IMR-90 (cell line): ENCODE results near the gene MCM3AP. TPM values are rescaled to one million over a fixed set of nuclear protein-coding genes. Genes with fewer than 3 reads are reported as not detected.

Experiments
- ATAC-seq: fragments of 200-7000 bp; cut with Tn5 transposase; 2 replicates; pipeline ENCODE4 v1.9.1; 2020; ENCODE audit warnings: low read depth, mild to moderate bottlenecking, moderate library complexity
- BruUV-seq: library from RNA; stranded (reverse); fragments of 400-500 nt; replicated peaks from 2 replicates; lab custom pipeline; 2021; lab: Mats Ljungman, UMichigan
- CTCF ChIA-PET: fragments of 300-600 bp; formaldehyde crosslinking; extraction: SDS; loops from one replicate; lab custom pipeline; 2021; ENCODE audit warnings: antibody characterized with exemption; lab: Yijun Ruan, JAX
- POLR2A ChIA-PET: fragments of 300-600 bp; sonication (Branson Sonifier 250); formaldehyde crosslinking; loops from one replicate; lab custom pipeline; 2022; ENCODE audit warnings: antibody characterized with exemption; ENCODE audit not compliant: unreplicated experiment; lab: Charles Lee
- DNase-seq: peaks from one replicate; pipeline ENCODE4 v3.0.0; 2013
- H2AFZ ChIP-seq: replicated peaks from 2 replicates; pipeline ENCODE3; 2013; ENCODE audit warnings: low read length, mild to moderate bottlenecking; ENCODE audit not compliant: poor library complexity
- H2AK5ac ChIP-seq: 2 replicates; pipeline ENCODE4 v1.6.1; 2013; ENCODE audit warnings: low read depth, low read length, inconsistent platforms
- H2AK9ac ChIP-seq: replicated peaks from 2 replicates; pipeline ENCODE3; 2013; ENCODE audit warnings: mild to moderate bottlenecking, low read depth, low read length, moderate library complexity; ENCODE audit not compliant: poor library complexity
- H2BK120ac ChIP-seq: 2 replicates; pipeline ENCODE4 v1.6.1; 2013; ENCODE audit warnings: low read depth, low read length, inconsistent platforms
- H2BK15ac ChIP-seq: 3 replicates; pipeline ENCODE4 v1.6.1; 2013; ENCODE audit warnings: low read depth, low read length, inconsistent platforms
- H2BK20ac ChIP-seq: 2 replicates; pipeline ENCODE4 v1.6.1; 2013; ENCODE audit warnings: low read depth, mild to moderate bottlenecking, inconsistent platforms, low read length, moderate library complexity
- H2BK5ac ChIP-seq: 2 replicates; pipeline ENCODE4 v1.6.1; 2013; ENCODE audit warnings: mild to moderate bottlenecking, low read depth, low read length, inconsistent platforms; ENCODE audit not compliant: poor library complexity, severe bottlenecking
- H3K14ac ChIP-seq: replicated peaks from 2 replicates; pipeline ENCODE4 v1.6.1; 2013; ENCODE audit warnings: low read depth, low read length, inconsistent platforms
- H3K18ac ChIP-seq: 2 replicates; pipeline ENCODE4 v1.6.1; 2013; ENCODE audit warnings: low read depth, low read length, control low read depth
- H3K23ac ChIP-seq: 2 replicates; pipeline ENCODE4 v1.6.1; 2013; ENCODE audit warnings: low read depth, low read length, inconsistent platforms
- H3K27ac ChIP-seq: 2 replicates; pipeline ENCODE4 v1.5.1; 2013; ENCODE audit warnings: mild to moderate bottlenecking, control low read depth, low read length; ENCODE audit not compliant: insufficient read depth
- H3K27me3 ChIP-seq: 2 replicates; pipeline ENCODE4 v1.6.1; 2013; ENCODE audit warnings: low read length; ENCODE audit not compliant: control insufficient read depth, insufficient read depth
- H3K36me3 ChIP-seq: 2 replicates; pipeline ENCODE4 v1.6.1; 2013; ENCODE audit warnings: low read length, mixed read lengths; ENCODE audit not compliant: control insufficient read depth, insufficient read depth
- H3K4ac ChIP-seq: 2 replicates; pipeline ENCODE4 v1.6.1; 2013; ENCODE audit warnings: low read depth, low read length, inconsistent platforms
- H3K4me1 ChIP-seq: 2 replicates; pipeline ENCODE4 v1.6.1; 2013; ENCODE audit warnings: low read length, mixed read lengths; ENCODE audit not compliant: control insufficient read depth, insufficient read depth
- H3K4me2 ChIP-seq: 2 replicates; pipeline ENCODE4 v1.6.1; 2013; ENCODE audit warnings: low read depth, mild to moderate bottlenecking, control low read depth, low read length, moderate library complexity
- H3K4me3 ChIP-seq: 2 replicates; pipeline ENCODE4 v1.5.1; 2013; ENCODE audit warnings: low read depth, mild to moderate bottlenecking, control low read depth, low read length, moderate library complexity; ENCODE audit not compliant: insufficient read depth
- H3K56ac ChIP-seq: 2 replicates; pipeline ENCODE4 v1.6.1; 2013; ENCODE audit warnings: low read length, inconsistent platforms; ENCODE audit not compliant: insufficient read depth; ENCODE audit errors: extremely low read depth
- H3K79me1 ChIP-seq, 2 experiments: 2 replicates each; pipeline ENCODE4 v1.6.1; 2013; ENCODE audit warnings: low read length in 2 of 2, inconsistent platforms in 1 of 2, low read depth in 1 of 2
- H3K9ac ChIP-seq: 2 replicates; pipeline ENCODE4 v1.6.1; 2013; ENCODE audit warnings: low read depth, low read length, control low read depth
- H3K9me1 ChIP-seq: 2 replicates; pipeline ENCODE4 v1.6.1; 2013; ENCODE audit warnings: low read length, inconsistent platforms; ENCODE audit not compliant: insufficient read depth
- H3K9me3 ChIP-seq: 2 replicates; pipeline ENCODE4 v1.6.1; 2013; ENCODE audit warnings: low read length; ENCODE audit not compliant: control insufficient read depth, insufficient read depth
- H4K20me1 ChIP-seq: 2 replicates; pipeline ENCODE4 v1.6.1; 2013; ENCODE audit warnings: low read length, inconsistent platforms; ENCODE audit not compliant: insufficient read depth
- H4K5ac ChIP-seq: 2 replicates; pipeline ENCODE4 v1.6.1; 2013; ENCODE audit warnings: mild to moderate bottlenecking, low read depth, low read length, control low read depth
- H4K8ac ChIP-seq, 2 experiments: 2 replicates each; pipeline ENCODE4 v1.6.1; 2013; ENCODE audit warnings: low read depth in 2 of 2, low read length in 2 of 2, control low read depth in 1 of 2, inconsistent platforms in 1 of 2
- H4K91ac ChIP-seq: 2 replicates; pipeline ENCODE4 v1.6.1; 2013; ENCODE audit warnings: low read depth, low read length, inconsistent platforms; ENCODE audit not compliant: insufficient read depth
- MAZ ChIP-seq: IDR thresholded peaks from 2 replicates; pipeline ENCODE4 v1.6.1; 2012; ENCODE audit warnings: low read depth, mild to moderate bottlenecking, low read length, improper control_type of control experiment, moderate library complexity, borderline replicate concordance
- NFE2L2 ChIP-seq: fragments of 150-350 bp; IDR thresholded peaks from 2 replicates; pipeline ENCODE4 v1.6.1; 2016; ENCODE audit warnings: low read depth, mild to moderate bottlenecking, low read length
- RAD21 ChIP-seq: IDR thresholded peaks from 2 replicates; pipeline ENCODE4 v1.6.1; 2012; ENCODE audit warnings: low read length, improper control_type of control experiment
- RCOR1 ChIP-seq: IDR thresholded peaks from 2 replicates; pipeline ENCODE4 v1.6.1; 2012; ENCODE audit warnings: mild to moderate bottlenecking, low read length, improper control_type of control experiment; ENCODE audit not compliant: insufficient replicate concordance
- WGBS, 2 experiments: methylation state at CpG; one replicate each; pipeline versions ENCODE4 v1.1.5 to v1.1.7; 2013; ENCODE audit warnings: missing lambda C conversion rate in 2 of 2; ENCODE audit not compliant: insufficient read length in 1 of 2; ENCODE audit errors: extremely low coverage in 2 of 2; 5-methylcytosine and 5-hydroxymethylcytosine counted together
- dilution Hi-C: fragments of 300-500 bp; cut with HindIII; formaldehyde crosslinking; loops from one replicate; pipeline ENCODE4 v1.14.3; 2018; ENCODE audit warnings: low sequenced_read_pairs; ENCODE audit not compliant: unreplicated experiment
- in situ Hi-C: fragments of 300-500 bp; cut with MboI; formaldehyde crosslinking; loops from 3 replicates; pipeline ENCODE4 v1.14.3; 2019; ENCODE audit warnings: low sequenced_read_pairs, inconsistent platforms, mixed read lengths
- intact Hi-C: fragments of 100-400 bp; cut with micrococcal nuclease; formaldehyde crosslinking; loops from 2 replicates; pipeline ENCODE4 v1.10.0; 2022
- polyA plus RNA-seq, 3 experiments: library from polyadenylated mRNA; depleted of rRNA; stranded (reverse); fragments of >200 nt; gene quantifications; 2 replicates each; pipeline ENCODE4 v1.2.3, GENCODE V29; 2012; ENCODE audit warnings: low replicate concordance in 1 of 3
- total RNA-seq: library from RNA; depleted of rRNA; stranded (reverse); fragments of >200 nt; gene quantifications from 2 replicates; pipeline ENCODE4 v1.2.3, GENCODE V29; 2012
- TF ChIP-seq, protein P1 (sequence below): conservative IDR thresholded peaks from 2 replicates; pipeline ENCODE4 v1.5.1; 2012; ENCODE audit warnings: mild to moderate bottlenecking, low read depth, low read length, improper control_type of control experiment

Gene MCM3AP
- total and polyA plus RNA-seq, 2 of the 4 experiments (the other 2 are of a cell fraction) = 46.5 to 63.1 TPM

DNA sequence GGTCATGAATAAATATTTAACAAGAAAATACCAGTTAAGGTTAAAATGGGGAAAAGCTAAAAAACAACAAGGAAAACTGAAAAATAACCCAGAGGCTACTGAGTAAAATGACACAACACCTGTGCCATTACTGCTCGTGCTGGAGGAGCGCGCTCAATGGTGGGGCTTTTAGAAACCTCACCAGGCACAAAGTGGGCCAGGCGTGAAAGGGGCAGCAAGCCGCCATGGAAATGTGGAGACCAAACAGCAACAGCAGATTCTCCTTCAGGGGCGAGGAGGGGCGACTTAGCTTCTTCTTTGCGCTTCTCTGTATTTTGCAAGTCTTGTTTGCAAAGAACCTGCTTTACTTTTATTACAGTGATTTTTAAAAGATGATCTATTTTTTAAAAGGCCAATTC, 82.2 kb downstream of the MCM3AP start:
- H2BK120ac ChIP-seq = no peak overlapping the region
- no peak overlapping the region for H2BK20ac ChIP-seq
- H2AFZ ChIP-seq = no peak overlapping the region
- TF ChIP-seq RCOR1 (no peak), RAD21 (no peak), NFE2L2 (no peak), MAZ (no peak)
- TF ChIP-seq, protein P1, sequence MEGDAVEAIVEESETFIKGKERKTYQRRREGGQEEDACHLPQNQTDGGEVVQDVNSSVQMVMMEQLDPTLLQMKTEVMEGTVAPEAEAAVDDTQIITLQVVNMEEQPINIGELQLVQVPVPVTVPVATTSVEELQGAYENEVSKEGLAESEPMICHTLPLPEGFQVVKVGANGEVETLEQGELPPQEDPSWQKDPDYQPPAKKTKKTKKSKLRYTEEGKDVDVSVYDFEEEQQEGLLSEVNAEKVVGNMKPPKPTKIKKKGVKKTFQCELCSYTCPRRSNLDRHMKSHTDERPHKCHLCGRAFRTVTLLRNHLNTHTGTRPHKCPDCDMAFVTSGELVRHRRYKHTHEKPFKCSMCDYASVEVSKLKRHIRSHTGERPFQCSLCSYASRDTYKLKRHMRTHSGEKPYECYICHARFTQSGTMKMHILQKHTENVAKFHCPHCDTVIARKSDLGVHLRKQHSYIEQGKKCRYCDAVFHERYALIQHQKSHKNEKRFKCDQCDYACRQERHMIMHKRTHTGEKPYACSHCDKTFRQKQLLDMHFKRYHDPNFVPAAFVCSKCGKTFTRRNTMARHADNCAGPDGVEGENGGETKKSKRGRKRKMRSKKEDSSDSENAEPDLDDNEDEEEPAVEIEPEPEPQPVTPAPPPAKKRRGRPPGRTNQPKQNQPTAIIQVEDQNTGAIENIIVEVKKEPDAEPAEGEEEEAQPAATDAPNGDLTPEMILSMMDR = no peak
- no peaks in the 10 kb centered on the region for H3K9me3 ChIP-seq
- H3K14ac ChIP-seq = no peak overlapping the region
- no peak overlapping the region for H3K27ac ChIP-seq
- no peaks in the 10 kb centered on the region for H3K4me1 ChIP-seq
- CTCF ChIA-PET = no interaction called here
- H4K8ac ChIP-seq = no peak overlapping the region
- no peak for DNase-seq
- no peak overlapping the region for H3K4me3 ChIP-seq
- H3K27me3 ChIP-seq = no peaks in the 10 kb centered on the region
- POLR2A ChIA-PET = no interaction called here
- H3K18ac ChIP-seq = no peak overlapping the region
- H3K9ac ChIP-seq = no peak overlapping the region
- peaks cover 0 to 3% of the 10 kb centered on the region in 2 experiments; a peak in 1 of 4 replicates for H3K79me1 ChIP-seq
- no peak overlapping the region for H3K4ac ChIP-seq
- 100% methylated on average over 3 of the region's 8 CpGs; no CpG with 5 or more reads in 1 of the 2 experiments for WGBS, 2 experiments
- intact Hi-C loops (no loop called here), dilution Hi-C loops (no loop called here), in situ Hi-C loops (no loop called here)
- H4K5ac ChIP-seq = no peak overlapping the region
- no peaks in the 10 kb centered on the region; the same call in 1 of the 2 replicates for H3K9me1 ChIP-seq
- no peaks in the 10 kb centered on the region; the same call in 1 of the 2 replicates for H4K20me1 ChIP-seq
- ATAC-seq = no peak
- H3K56ac ChIP-seq = no peak overlapping the region
- no peak overlapping the region for H2BK5ac ChIP-seq
- H3K23ac ChIP-seq = no peak overlapping the region
- H3K4me2 ChIP-seq = no peak overlapping the region
- no peak overlapping the region for H2AK9ac ChIP-seq
- no TSS peak for BruUV-seq
- H2AK5ac ChIP-seq = no peak overlapping the region
- H2BK15ac ChIP-seq = no peak overlapping the region
- peaks cover 37% of the 10 kb centered on the region for H3K36me3 ChIP-seq
- H4K91ac ChIP-seq = no peak overlapping the region
